ENCODE results near the gene FPR2.
"Not testable (repeated sequence)": the region's sequence is repeated elsewhere in the genome, so short reads cannot be mapped to it uniquely, and the experiment has no call there.

The FPR2 gene

GRCh38 chr19:51798062-51798461 is 37.1 kb downstream of the FPR2 start:
- DNase-seq (ENCODE audit: extremely low spot score): no peak
- POLR2A ChIA-PET: no interaction called here
- TF ChIP-seq ZNF384 (IDR thresholded peaks at IDR 0.05): no peak
- no peak for TF ChIP-seq SUZ12 (IDR thresholded peaks at IDR 0.05)
- no peak for TF ChIP-seq HDGF (IDR thresholded peaks at IDR 0.05; ENCODE audit: borderline replicate concordance)
- no peak for TF ChIP-seq TARDBP (IDR thresholded peaks at IDR 0.05)
- TF ChIP-seq SP1 (IDR thresholded peaks at IDR 0.05): no peak
- no peak for TF ChIP-seq L3MBTL2 (conservative IDR thresholded peaks at IDR 0.05)
- no peak for TF ChIP-seq NFRKB (IDR thresholded peaks at IDR 0.05)
- TF ChIP-seq BHLHE40 (IDR thresholded peaks at IDR 0.05; ENCODE audit: borderline replicate concordance): no peak
- CTCF ChIA-PET: interaction anchor here (1.1 kb wide), 1 partner anchor 20 kb away, joined by 4 read pairs; no protein-coding TSS in a partner anchor

GRCh38 chr19:51799034-51799773 is 38.2 kb downstream of the FPR2 start:
- ChIA-PET CTCF (interaction anchor here (1.1 kb wide), 1 partner anchor 21 kb away, joined by 4 read pairs; no protein-coding TSS in a partner anchor), POLR2A (no interaction called here)
- DNase-seq (ENCODE audit: extremely low spot score): no peak
- no peak for TF ChIP-seq ZNF384 (IDR thresholded peaks at IDR 0.05)

GRCh38 chr19:51799774-51800472 is 38.9 kb downstream of the FPR2 start:
- ChIA-PET CTCF (no interaction called here), POLR2A (no interaction called here)

GRCh38 chr19:51800473-51801244 is 39.7 kb downstream of the FPR2 start:
- ChIA-PET CTCF (no interaction called here), POLR2A (no interaction called here)
- DNase-seq (ENCODE audit: extremely low spot score): no peak
- no peak for TF ChIP-seq CTBP1 (IDR thresholded peaks at IDR 0.05; ENCODE audit: borderline replicate concordance)
- TF ChIP-seq HDGF (IDR thresholded peaks at IDR 0.05; ENCODE audit: borderline replicate concordance): no peak

More at GRCh38 chr19:51799774-51800472, 38.9 kb downstream of the FPR2 start:
- no peak for DNase-seq (ENCODE audit: extremely low spot score)
- TF ChIP-seq CTBP1 (IDR thresholded peaks at IDR 0.05; ENCODE audit: borderline replicate concordance) (no peak), FOXA1 (IDR thresholded peaks at IDR 0.05) (no peak), PKNOX1 (IDR thresholded peaks at IDR 0.05) (no peak), LEF1 (IDR thresholded peaks at IDR 0.05; ENCODE audit: borderline replicate concordance) (no peak), BHLHE40 (IDR thresholded peaks at IDR 0.05; ENCODE audit: borderline replicate concordance) (no peak), FOXK2 (IDR thresholded peaks at IDR 0.05) (no peak), SP1 (IDR thresholded peaks at IDR 0.05) (no peak), FOXM1 (IDR thresholded peaks at IDR 0.05; ENCODE audit: borderline replicate concordance) (no peak), L3MBTL2 (conservative IDR thresholded peaks at IDR 0.05) (no peak), NFRKB (IDR thresholded peaks at IDR 0.05) (no peak), ZNF384 (IDR thresholded peaks at IDR 0.05) (no peak)

- DNase-seq (ENCODE audit: extremely low spot score): no peak
- TF ChIP-seq FOXK2 (IDR thresholded peaks at IDR 0.05) (no peak), FOXA1 (IDR thresholded peaks at IDR 0.05) (no peak), L3MBTL2 (conservative IDR thresholded peaks at IDR 0.05) (no peak), NFRKB (IDR thresholded peaks at IDR 0.05) (no peak)
- CTCF ChIA-PET: no interaction called here
- POLR2A ChIA-PET: no interaction called here
Measured at GRCh38 chr19:51802775-51803174, 41.8 kb downstream of the FPR2 start.

- no peak for DNase-seq (ENCODE audit: extremely low spot score)
- POLR2A ChIA-PET: no interaction called here
- CTCF ChIA-PET: no interaction called here
- no peak for TF ChIP-seq NFRKB (IDR thresholded peaks at IDR 0.05)
- TF ChIP-seq ARNT (IDR thresholded peaks at IDR 0.05): no peak
Measured at GRCh38 chr19:51803519-51803918, 42.5 kb downstream of the FPR2 start.

GRCh38 chr19:51803967-51804366 is 43.0 kb downstream of the FPR2 start:
- ChIA-PET CTCF (no interaction called here), POLR2A (no interaction called here)
- DNase-seq (ENCODE audit: extremely low spot score): no peak
- TF ChIP-seq FOXK2 (IDR thresholded peaks at IDR 0.05): no peak
- TF ChIP-seq PKNOX1 (IDR thresholded peaks at IDR 0.05): no peak
- no peak for TF ChIP-seq ZNF384 (IDR thresholded peaks at IDR 0.05)
- TF ChIP-seq SP1 (IDR thresholded peaks at IDR 0.05): no peak
- no peak for TF ChIP-seq ARNT (IDR thresholded peaks at IDR 0.05)
- TF ChIP-seq HDGF (IDR thresholded peaks at IDR 0.05; ENCODE audit: borderline replicate concordance): no peak
- no peak for TF ChIP-seq SUZ12 (IDR thresholded peaks at IDR 0.05)
- no peak for TF ChIP-seq BHLHE40 (IDR thresholded peaks at IDR 0.05; ENCODE audit: borderline replicate concordance)
- no peak for TF ChIP-seq CTBP1 (IDR thresholded peaks at IDR 0.05; ENCODE audit: borderline replicate concordance)
- TF ChIP-seq FOXA1 (IDR thresholded peaks at IDR 0.05): no peak
- TF ChIP-seq NFRKB (IDR thresholded peaks at IDR 0.05): no peak
- no peak for TF ChIP-seq LEF1 (IDR thresholded peaks at IDR 0.05; ENCODE audit: borderline replicate concordance)
- TF ChIP-seq TARDBP (IDR thresholded peaks at IDR 0.05): no peak
- no peak for TF ChIP-seq FOXM1 (IDR thresholded peaks at IDR 0.05; ENCODE audit: borderline replicate concordance)

GRCh38 chr19:51804789-51805188 is 43.8 kb downstream of the FPR2 start:
- CTCF ChIA-PET; DNase-seq (ENCODE audit: extremely low spot score); POLR2A ChIA-PET: not testable (repeated sequence)

GRCh38 chr19:51805396-51805795 is 44.4 kb downstream of the FPR2 start:
- CTCF ChIA-PET: not testable (repeated sequence)

GRCh38 chr19:51806571-51806970 is 45.6 kb downstream of the FPR2 start:
- CTCF ChIA-PET; DNase-seq (ENCODE audit: extremely low spot score); POLR2A ChIA-PET: not testable (repeated sequence)

More at GRCh38 chr19:51805396-51805795, 44.4 kb downstream of the FPR2 start:
- DNase-seq (ENCODE audit: extremely low spot score); POLR2A ChIA-PET: not testable (repeated sequence)

All from HEK293T (cell line).